ENCODE results near the gene WDR43.

- TF ChIP-seq CTCF (IDR thresholded peaks at IDR 0.05): no peak
- TF ChIP-seq GRHL2 (CRISPR knock-in tag; IDR thresholded peaks at IDR 0.05; ENCODE audit: insufficient replicate concordance, severe bottlenecking): no peak
- TF ChIP-seq SP1 (CRISPR knock-in tag; conservative IDR thresholded peaks at IDR 0.05): no peak
- TF ChIP-seq USF2 (CRISPR knock-in tag; IDR thresholded peaks at IDR 0.05): no peak
- TF ChIP-seq CREB1 (CRISPR knock-in tag; IDR thresholded peaks at IDR 0.05): no peak
Measured at GRCh38 chr2:28908172-28908571, 13.7 kb downstream of the WDR43 start.

Measured in WTC11 (cell line).